Neural progenitor cell (in vitro differentiated cells): Measurements from ENCODE around the gene B3GNT5. TPM values are rescaled to one million over a fixed set of nuclear protein-coding genes. Genes with fewer than 3 reads are reported as not detected.

Experiments used
- DNase-seq: peaks from one replicate; pipeline ENCODE4 v3.0.0-alpha.2; 2016; ENCODE audit warnings: low spot score
- H2AFZ ChIP-seq: fragments of 200-600 bp; sonication (generic); replicated peaks from 2 replicates; pipeline ENCODE4 v1.6.1; 2016; ENCODE audit warnings: antibody characterized with exemption
- H3F3A ChIP-seq: fragments of 200-600 bp; sonication (generic); 2 replicates; pipeline ENCODE4 v1.6.1; 2016; ENCODE audit warnings: antibody characterized with exemption, low read depth
- H3K27ac ChIP-seq: fragments of 200-600 bp; sonication (generic); 2 replicates; pipeline ENCODE4 v1.5.1; 2016; ENCODE audit warnings: mild to moderate bottlenecking
- H3K27me3 ChIP-seq: fragments of 200-600 bp; sonication (generic); 2 replicates; pipeline ENCODE4 v1.6.1; 2016; ENCODE audit warnings: mild to moderate bottlenecking, moderate library complexity
- H3K36me3 ChIP-seq: fragments of 200-600 bp; sonication (generic); 2 replicates; pipeline ENCODE4 v1.5.1; 2016
- H3K4me1 ChIP-seq: fragments of 200-600 bp; sonication (generic); 2 replicates; pipeline ENCODE4 v1.6.1; 2016; ENCODE audit warnings: mixed run types
- H3K4me2 ChIP-seq: fragments of 200-600 bp; sonication (generic); 2 replicates; pipeline ENCODE4 v1.6.1; 2016
- H3K4me3 ChIP-seq: fragments of 200-600 bp; sonication (generic); 2 replicates; pipeline ENCODE4 v1.5.1; 2016
- H3K79me2 ChIP-seq: fragments of 200-600 bp; sonication (generic); 2 replicates; pipeline ENCODE4 v1.6.1; 2016; ENCODE audit warnings: low read depth
- H3K9ac ChIP-seq: fragments of 200-600 bp; sonication (generic); 2 replicates; pipeline ENCODE4 v1.6.1; 2016
- H3K9me3 ChIP-seq: fragments of 200-600 bp; sonication (generic); 2 replicates; pipeline ENCODE4 v1.5.1; 2016; ENCODE audit warnings: low read depth
- H4K20me1 ChIP-seq: fragments of 200-600 bp; sonication (generic); 2 replicates; pipeline ENCODE4 v1.6.1; 2016; ENCODE audit warnings: low read depth
- H3K27ac Mint-ChIP-seq: 3 replicates; pipeline ENCODE4 v1.8.0; 2021; ENCODE audit warnings: mixed read lengths
- H3K27me3 Mint-ChIP-seq: 2 replicates; pipeline ENCODE4 v1.8.0; 2022; ENCODE audit warnings: low read depth, mild to moderate bottlenecking, inconsistent platforms, moderate library complexity, mixed read lengths; ENCODE audit not compliant: insufficient read depth
- H3K36me3 Mint-ChIP-seq: 3 replicates; pipeline ENCODE4 v1.8.0; 2021; ENCODE audit warnings: mixed read lengths
- H3K4me1 Mint-ChIP-seq: 3 replicates; pipeline ENCODE4 v1.8.0; 2021; ENCODE audit warnings: mixed read lengths
- H3K4me3 Mint-ChIP-seq: 3 replicates; pipeline ENCODE4 v1.8.0; 2021; ENCODE audit warnings: mild to moderate bottlenecking, moderate library complexity, mixed read lengths
- H3K9me3 Mint-ChIP-seq: 3 replicates; pipeline ENCODE4 v1.8.0; 2020; ENCODE audit warnings: mixed read lengths
- CTCF ChIP-seq: fragments of 200-600 bp; sonication (generic); IDR thresholded peaks from 2 replicates; pipeline ENCODE4 v1.5.1; 2017; ENCODE audit warnings: antibody characterized with exemption, mild to moderate bottlenecking
- EZH2 ChIP-seq: fragments of 200-600 bp; sonication (generic); IDR thresholded peaks from 2 replicates; pipeline ENCODE4 v1.6.1; 2017; ENCODE audit warnings: antibody characterized with exemption, mild to moderate bottlenecking, moderate library complexity
- EZH2phosphoT487 ChIP-seq: fragments of 200-600 bp; sonication (generic); IDR thresholded peaks from 2 replicates; pipeline ENCODE4 v1.6.1; 2017; ENCODE audit warnings: antibody characterized with exemption
- total RNA-seq: library from RNA; depleted of rRNA; stranded (reverse); fragments of >200 nt; gene quantifications from 2 replicates; pipeline ENCODE4 v1.2.3, GENCODE V29; 2015; ENCODE audit warnings: low replicate concordance

The B3GNT5 gene
- total RNA-seq, 1 donor from 2014 or later, result 14.1 TPM

GRCh38 chr3:183287301-183287971, 34.4 kb downstream of the B3GNT5 start:
- H3K4me3 ChIP-seq, result no peak overlapping the region
- no peaks in the 10 kb centered on the region for H3F3A ChIP-seq
- H3K36me3 ChIP-seq, result no peaks in the 10 kb centered on the region
- DNase-seq, result no peak
- Mint-ChIP-seq H3K27ac (no peak overlapping the region), H3K36me3 (peaks cover 1% of the 10 kb centered on the region), H3K4me1 (no peaks in the 10 kb centered on the region), H3K4me3 (no peak overlapping the region), H3K27me3 (no peaks in the 10 kb centered on the region), H3K9me3 (no peaks in the 10 kb centered on the region)
- H3K4me2 ChIP-seq, result no peak overlapping the region
- H3K4me1 ChIP-seq, result no peaks in the 10 kb centered on the region
- H2AFZ ChIP-seq, result no peak overlapping the region
- no peak overlapping the region for H3K9ac ChIP-seq
- TF ChIP-seq EZH2phosphoT487, result no peak
- no peak for TF ChIP-seq CTCF
- no peak for TF ChIP-seq EZH2
- H4K20me1 ChIP-seq, result no peaks in the 10 kb centered on the region
- no peaks in the 10 kb centered on the region for H3K79me2 ChIP-seq
- H3K9me3 ChIP-seq, result no peaks in the 10 kb centered on the region
- no peaks in the 10 kb centered on the region for H3K27me3 ChIP-seq
- no peak overlapping the region for H3K27ac ChIP-seq

- Mint-ChIP-seq H3K27me3 (no peaks in the 10 kb centered on the region), H3K9me3 (no peaks in the 10 kb centered on the region), H3K4me1 (no peaks in the 10 kb centered on the region), H3K4me3 (no peak overlapping the region), H3K27ac (no peak overlapping the region), H3K36me3 (peaks cover 1% of the 10 kb centered on the region)
- Histone ChIP-seq H3K36me3 (no peaks in the 10 kb centered on the region), H3K9me3 (no peaks in the 10 kb centered on the region), H3K79me2 (no peaks in the 10 kb centered on the region), H3K27ac (no peak overlapping the region), H3K9ac (no peak overlapping the region), H3K27me3 (no peaks in the 10 kb centered on the region), H4K20me1 (no peaks in the 10 kb centered on the region), H3K4me3 (no peak overlapping the region), H2AFZ (no peak overlapping the region), H3K4me2 (no peak overlapping the region), H3K4me1 (no peaks in the 10 kb centered on the region), H3F3A (no peaks in the 10 kb centered on the region)
- TF ChIP-seq CTCF (no peak), EZH2 (no peak), EZH2phosphoT487 (no peak)
- no peak for DNase-seq
These were observed 35.1 kb downstream of the B3GNT5 start for GRCh38 chr3:183288117-183288516.

GRCh38 chr3:183290216-183290615, 37.2 kb downstream of the B3GNT5 start:
- Histone ChIP-seq H3K4me3 (no peak overlapping the region), H3K9ac (no peak overlapping the region), H3K4me2 (no peak overlapping the region), H3K79me2 (no peaks in the 10 kb centered on the region), H3K27ac (no peak overlapping the region), H3K27me3 (no peaks in the 10 kb centered on the region), H3F3A (no peaks in the 10 kb centered on the region), H3K36me3 (no peaks in the 10 kb centered on the region), H4K20me1 (no peaks in the 10 kb centered on the region), H2AFZ (no peak overlapping the region), H3K9me3 (no peaks in the 10 kb centered on the region), H3K4me1 (no peaks in the 10 kb centered on the region)
- Mint-ChIP-seq H3K36me3 (peaks cover 1% of the 10 kb centered on the region), H3K4me3 (no peak overlapping the region), H3K4me1 (no peaks in the 10 kb centered on the region), H3K9me3 (no peaks in the 10 kb centered on the region), H3K27me3 (peaks cover 2% of the 10 kb centered on the region), H3K27ac (no peak overlapping the region)
- DNase-seq, result no peak
- TF ChIP-seq EZH2 (no peak), EZH2phosphoT487 (no peak), CTCF (no peak)
